ENCODE data around the gene NUDT4. TPM values are rescaled to one million over a fixed set of nuclear protein-coding genes. Genes with fewer than 3 reads are reported as not detected.

Gene NUDT4
- total RNA-seq, 1 donor from 2014 or later, result 60.2 TPM

DNA sequence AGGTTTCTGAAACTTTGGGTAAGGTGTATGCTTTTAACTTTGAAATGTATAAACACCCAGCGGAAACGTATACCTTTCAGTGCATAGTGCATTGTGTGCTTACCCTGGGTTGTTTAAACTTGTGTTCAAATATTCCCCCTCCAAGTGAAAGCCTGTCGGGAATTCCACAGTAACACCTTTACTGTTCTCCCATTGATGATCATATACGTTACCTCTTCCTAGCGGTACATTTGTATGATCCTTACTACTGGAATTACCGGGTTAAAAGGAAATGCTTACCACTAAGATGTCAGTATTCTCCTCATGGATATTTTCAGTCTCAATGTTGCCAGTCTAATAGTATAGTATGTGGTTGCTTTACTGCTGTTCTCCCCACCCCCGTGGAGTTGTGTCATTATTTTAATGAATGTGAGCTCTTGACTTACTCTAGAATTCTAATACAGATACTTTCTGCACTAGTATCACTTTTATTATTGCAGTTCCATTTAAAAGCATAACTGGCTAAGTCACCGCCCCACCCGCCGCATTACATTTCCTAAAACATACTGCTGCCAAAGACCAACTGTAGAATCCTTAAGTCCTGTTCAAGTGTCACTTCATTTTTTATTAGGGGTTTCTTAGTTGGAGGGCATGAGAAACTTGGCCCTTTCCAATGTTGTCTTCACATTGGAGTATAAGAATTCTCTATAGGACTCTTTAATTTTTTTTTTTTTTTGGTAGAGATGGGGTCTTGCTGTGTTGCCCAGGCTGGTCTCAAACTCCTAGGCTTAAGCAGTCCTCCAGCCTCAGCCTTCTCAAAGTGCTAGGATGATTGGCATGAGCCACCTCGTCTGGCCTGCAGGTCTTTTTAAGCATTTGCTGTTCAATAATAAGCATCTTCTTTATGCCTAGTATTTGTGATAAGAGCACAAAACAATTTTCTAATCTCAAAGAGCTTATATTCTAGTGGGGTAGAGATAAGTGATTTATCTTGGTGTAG is 24.9 kb downstream of the NUDT4 start:
- Mint-ChIP-seq H3K27me3 (ENCODE audit: low read depth, unreplicated experiment) (no peaks in the 10 kb centered on the region), H3K9me3 (ENCODE audit: unreplicated experiment) (no peaks in the 10 kb centered on the region), H3K4me1 (ENCODE audit: low read depth, unreplicated experiment) (peaks cover 2% of the 10 kb centered on the region), H3K4me3 (ENCODE audit: unreplicated experiment) (no peak overlapping the region), H3K36me3 (ENCODE audit: low read depth, unreplicated experiment) (peaks cover 8% of the 10 kb centered on the region), H3K27ac (ENCODE audit: unreplicated experiment) (no peak overlapping the region)
- FAIRE-seq (no peak), DNase-seq (ENCODE audit: low read depth) (no peak)
- Histone ChIP-seq H4K20me1 (ENCODE audit: insufficient read depth, low read length) (peaks cover 7% of the 10 kb centered on the region), H3K9me3 (ENCODE audit: insufficient read depth, low read depth, low read length) (no peaks in the 10 kb centered on the region), H3K4me2 (ENCODE audit: low read length) (no peak overlapping the region), H3K4me1 (ENCODE audit: insufficient read depth, low read length) (no peaks in the 10 kb centered on the region), H3K27ac (ENCODE audit: low read depth, low read length) (no peak overlapping the region), H3K36me3 (ENCODE audit: insufficient read depth, low read length) (peaks cover 39% of the 10 kb centered on the region), H3K79me2 (ENCODE audit: insufficient read depth, low read length) (peaks cover 17% of the 10 kb centered on the region), H3K4me3 (ENCODE audit: insufficient read depth, low read depth, low read length) (no peak overlapping the region), H3K27me3 (ENCODE audit: insufficient read depth, low read length) (no peaks in the 10 kb centered on the region), H3K9ac (ENCODE audit: low read length) (no peak overlapping the region), H2AFZ (ENCODE audit: low read depth, low read length) (no peak overlapping the region)
- TF ChIP-seq EZH2 (IDR thresholded peaks at IDR 0.05; ENCODE audit: insufficient read depth, low read length), result no peak
- TF ChIP-seq CTCF (IDR thresholded peaks at IDR 0.05; ENCODE audit: insufficient read depth, low read depth, low read length), result no peak

DNA sequence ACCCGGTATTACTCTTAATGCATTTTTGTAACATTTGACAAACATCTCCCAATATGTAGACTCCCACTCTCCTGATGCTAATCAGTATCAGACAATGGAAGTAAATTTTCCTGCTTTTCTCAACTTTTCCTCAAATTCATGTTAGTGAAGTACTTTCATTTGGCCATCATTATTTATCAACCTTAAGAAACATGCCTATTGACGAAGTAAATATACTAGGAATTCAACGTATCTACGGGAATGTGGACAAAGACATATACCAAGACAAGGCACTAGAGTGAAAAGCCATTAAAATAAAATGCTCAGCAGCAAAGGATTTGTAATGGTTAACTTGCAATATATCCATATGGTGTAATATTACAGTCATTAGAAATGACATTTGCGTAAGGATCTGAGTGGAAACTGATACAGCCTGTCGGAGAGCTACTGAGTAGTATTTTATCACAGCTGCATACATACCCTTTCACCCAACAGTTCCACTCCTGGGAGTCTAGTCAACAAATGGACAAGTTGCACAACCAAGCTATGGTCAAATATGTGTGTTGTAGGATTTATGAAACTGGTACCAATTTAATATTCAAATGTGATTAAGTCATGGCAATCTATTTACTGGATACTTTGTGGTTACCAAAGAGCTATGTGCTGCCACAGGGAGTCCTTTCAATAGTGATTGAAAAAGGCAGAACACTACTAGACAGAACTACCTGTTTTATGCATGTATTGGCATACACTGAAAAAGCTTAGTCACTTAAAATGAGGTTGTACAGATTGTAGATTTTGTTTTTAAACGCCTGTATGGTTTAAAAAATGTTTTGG is 26.5 kb downstream of the NUDT4 start:
- Histone ChIP-seq H3K4me2 (ENCODE audit: low read length) (no peak overlapping the region), H3K9ac (ENCODE audit: low read length) (no peak overlapping the region), H3K27me3 (ENCODE audit: insufficient read depth, low read length) (no peaks in the 10 kb centered on the region), H3K36me3 (ENCODE audit: insufficient read depth, low read length) (peaks cover 39% of the 10 kb centered on the region), H3K9me3 (ENCODE audit: insufficient read depth, low read depth, low read length) (no peaks in the 10 kb centered on the region), H3K27ac (ENCODE audit: low read depth, low read length) (no peak overlapping the region), H2AFZ (ENCODE audit: low read depth, low read length) (no peak overlapping the region), H3K79me2 (ENCODE audit: insufficient read depth, low read length) (peaks cover 7% of the 10 kb centered on the region), H3K4me1 (ENCODE audit: insufficient read depth, low read length) (no peaks in the 10 kb centered on the region), H3K4me3 (ENCODE audit: insufficient read depth, low read depth, low read length) (no peak overlapping the region), H4K20me1 (ENCODE audit: insufficient read depth, low read length) (no peaks in the 10 kb centered on the region)
- H3K9me3 Mint-ChIP-seq (ENCODE audit: unreplicated experiment), result no peaks in the 10 kb centered on the region
- TF ChIP-seq CTCF (IDR thresholded peaks at IDR 0.05; ENCODE audit: insufficient read depth, low read depth, low read length), result no peak
- no peak for TF ChIP-seq EZH2 (IDR thresholded peaks at IDR 0.05; ENCODE audit: insufficient read depth, low read length)
- H3K36me3 Mint-ChIP-seq (ENCODE audit: low read depth, unreplicated experiment), result peaks cover 9% of the 10 kb centered on the region
- H3K4me1 Mint-ChIP-seq (ENCODE audit: low read depth, unreplicated experiment), result peaks cover 3% of the 10 kb centered on the region
- no peak overlapping the region for H3K27ac Mint-ChIP-seq (ENCODE audit: unreplicated experiment)
- peak overlapping the region; percentile 8 for H3K4me3 Mint-ChIP-seq (ENCODE audit: unreplicated experiment)
- H3K27me3 Mint-ChIP-seq (ENCODE audit: low read depth, unreplicated experiment), result no peaks in the 10 kb centered on the region
- DNase-seq (ENCODE audit: low read depth) (no peak), FAIRE-seq (no peak)

Measured in astrocyte (in vitro differentiated cells and primary cell).